ENCODE results near the gene NGRN.

The NGRN gene

GRCh38 chr15:90265271-90266060, at the start of gene NGRN:
NGRN (plus strand) TSS chr15:90265672; CDS start chr15:90265713, 41 bp downstream.
- peak; percentile 87 to 98 (median 97) for DNase-seq

- DNase-seq: no peak
These were observed 47.6 kb upstream of the NGRN start for GRCh38 chr15:90217671-90218394.

GRCh38 chr15:90219421-90220141, 45.9 kb upstream of the NGRN start:
- DNase-seq: peak; percentile 10 to 47 (median 11)

GRCh38 chr15:90221246-90221900, 44.1 kb upstream of the NGRN start:
- peak; percentile 51 to 73 (median 52) for DNase-seq

- DNase-seq: no peak
These were observed 42.9 kb upstream of the NGRN start for GRCh38 chr15:90222547-90222946.

GRCh38 chr15:90223441-90224165, 41.9 kb upstream of the NGRN start:
- no peak for DNase-seq

GRCh38 chr15:90225047-90225446, 40.4 kb upstream of the NGRN start:
- DNase-seq: no peak

- DNase-seq: peak in 2 of 3 experiments; percentile 85 to 94
These were observed 39.8 kb upstream of the NGRN start for GRCh38 chr15:90225504-90226234.

GRCh38 chr15:90227336-90227735, 38.1 kb upstream of the NGRN start:
- DNase-seq: no peak

- DNase-seq: no peak
These were observed 37.4 kb upstream of the NGRN start for GRCh38 chr15:90227816-90228772.

GRCh38 chr15:90228960-90229359, 36.5 kb upstream of the NGRN start:
- DNase-seq: no peak

GRCh38 chr15:90230071-90230494, 35.4 kb upstream of the NGRN start:
- no peak for DNase-seq

- DNase-seq: no peak
These were observed 34.9 kb upstream of the NGRN start for GRCh38 chr15:90230610-90231009.

- no peak for DNase-seq
These were observed 34.1 kb upstream of the NGRN start for GRCh38 chr15:90231028-90232017.

GRCh38 chr15:90232196-90232595, 33.3 kb upstream of the NGRN start:
- DNase-seq: no peak

- DNase-seq: no peak
These were observed 32.5 kb upstream of the NGRN start for GRCh38 chr15:90232941-90233386.

GRCh38 chr15:90233387-90234095, 31.9 kb upstream of the NGRN start, which contains the start of gene CIB1:
CIB1 (minus strand) TSS chr15:90233941; CDS start chr15:90233885, 56 bp downstream.
- DNase-seq: peak; percentile 21 to 95 (median 95)
